NCI-H2171 treated with DMSO at 0.1 percent for 48 hours (cell line): ENCODE results near the gene RNF223.
"Not testable (repeated sequence)": the region's sequence is repeated elsewhere in the genome, so short reads cannot be mapped to it uniquely, and the experiment has no call there.

Source experiments
- DNase-seq: peaks from one replicate; lab custom pipeline; 2025; lab: John Stamatoyannopoulos, UW

RNF223 gene

GRCh38 chr1:1059494-1060280 is 14.4 kb downstream of the RNF223 start:
- peak; percentile 68 for DNase-seq

- peak; percentile 27 for DNase-seq
Measured at GRCh38 chr1:1058921-1059493, 15.1 kb downstream of the RNF223 start.

GRCh38 chr1:1058088-1058905 is 15.8 kb downstream of the RNF223 start:
- no peak for DNase-seq

DNA sequence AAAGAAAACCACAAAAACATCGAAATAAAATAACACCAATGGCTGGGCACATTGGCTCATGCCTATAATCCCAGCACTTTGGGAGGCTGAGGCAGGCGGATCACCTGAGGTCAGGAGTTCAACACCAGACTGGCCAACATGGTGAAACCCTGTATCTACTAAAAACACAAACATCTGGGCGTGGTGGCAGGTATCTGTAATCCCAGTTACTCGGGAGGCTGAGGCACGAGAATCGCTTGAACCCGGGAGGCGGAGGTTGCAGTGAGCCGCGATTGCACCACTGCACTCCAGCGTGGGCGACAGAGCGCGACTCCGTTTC is 16.4 kb downstream of the RNF223 start:
- DNase-seq: not testable (repeated sequence)

GRCh38 chr1:1055841-1056736 is 18.0 kb downstream of the RNF223 start:
- no peak for DNase-seq

GRCh38 chr1:1054971-1055370 is 19.1 kb downstream of the RNF223 start:
- DNase-seq: no peak

- DNase-seq: no peak
Measured at GRCh38 chr1:1054099-1054700, 19.9 kb downstream of the RNF223 start.

DNA sequence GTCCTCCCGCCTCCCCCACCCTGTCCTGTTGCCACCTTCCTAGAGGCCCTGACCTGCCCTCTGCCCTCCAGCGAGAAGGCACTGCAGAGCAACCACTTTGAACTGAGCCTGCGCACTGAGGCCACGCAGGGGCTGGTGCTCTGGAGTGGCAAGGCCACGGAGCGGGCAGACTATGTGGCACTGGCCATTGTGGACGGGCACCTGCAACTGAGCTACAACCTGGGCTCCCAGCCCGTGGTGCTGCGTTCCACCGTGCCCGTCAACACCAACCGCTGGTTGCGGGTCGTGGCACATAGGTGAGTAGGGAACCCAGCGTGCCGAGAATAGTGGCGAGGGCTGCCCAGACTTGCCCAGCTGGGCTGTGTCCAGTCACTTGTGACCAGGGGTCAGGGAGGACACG is 20.4 kb downstream of the RNF223 start:
- DNase-seq: no peak

DNA sequence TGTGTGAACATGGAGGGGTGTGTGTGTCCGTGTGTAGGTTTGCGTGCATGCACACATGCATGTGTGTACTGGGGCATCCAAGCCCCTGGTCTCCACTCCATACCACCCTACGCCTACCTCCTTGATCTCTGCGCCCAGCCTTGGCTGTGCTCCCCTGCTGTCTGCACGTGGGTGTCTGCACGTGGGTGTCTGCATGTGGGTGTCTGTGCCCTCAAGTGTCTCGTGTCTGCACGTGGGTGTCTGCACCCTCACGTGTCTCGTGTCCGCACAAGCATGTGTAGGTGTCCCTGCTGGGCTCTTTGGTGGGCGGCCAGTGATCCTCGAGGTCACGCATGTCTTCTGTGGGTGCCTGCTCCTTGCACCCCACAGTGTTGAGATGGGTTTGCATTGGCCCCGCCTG is 21.1 kb downstream of the RNF223 start:
- DNase-seq: no peak

DNA sequence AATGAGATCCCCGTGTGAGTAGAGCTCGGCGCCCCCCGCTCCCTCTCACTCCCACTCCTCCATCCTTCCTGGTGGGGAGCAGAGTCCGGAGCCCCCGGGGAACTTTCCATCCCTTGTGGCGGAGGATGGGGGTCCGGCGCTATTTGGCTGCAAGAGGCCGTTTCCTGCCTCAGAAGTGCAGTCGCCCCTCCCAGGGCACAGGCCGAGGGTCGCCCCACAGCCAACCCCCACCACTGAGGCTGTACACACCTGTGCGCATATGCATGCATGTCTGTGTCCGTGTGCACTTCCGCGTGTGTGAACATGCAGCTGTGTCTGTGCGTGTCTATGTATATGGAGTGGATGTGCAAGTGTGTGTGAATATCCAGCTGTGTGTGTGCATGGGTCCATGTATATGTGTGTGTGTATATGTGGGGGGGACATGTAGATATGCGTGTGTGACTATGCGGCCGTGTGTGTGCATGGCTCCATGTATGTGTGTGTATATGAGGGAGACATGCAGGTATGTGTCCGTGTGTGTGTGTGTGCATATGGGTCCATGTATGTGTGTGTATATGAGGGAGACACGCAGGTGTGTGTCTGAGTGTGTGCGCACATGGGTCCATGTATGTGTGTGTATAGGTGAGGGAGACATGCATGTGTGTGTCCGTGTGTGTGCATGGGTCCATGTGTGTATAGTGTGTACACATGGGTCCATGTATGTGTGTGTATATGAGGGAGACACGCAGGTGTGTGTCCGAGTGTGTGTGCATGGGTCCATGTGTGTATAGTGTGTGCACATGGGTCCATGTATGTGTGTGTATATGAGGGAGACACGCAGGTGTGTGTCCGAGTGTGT is 21.9 kb downstream of the RNF223 start:
- no peak for DNase-seq

- DNase-seq: no peak
Measured at GRCh38 chr1:1051127-1051810, 22.8 kb downstream of the RNF223 start.

DNA sequence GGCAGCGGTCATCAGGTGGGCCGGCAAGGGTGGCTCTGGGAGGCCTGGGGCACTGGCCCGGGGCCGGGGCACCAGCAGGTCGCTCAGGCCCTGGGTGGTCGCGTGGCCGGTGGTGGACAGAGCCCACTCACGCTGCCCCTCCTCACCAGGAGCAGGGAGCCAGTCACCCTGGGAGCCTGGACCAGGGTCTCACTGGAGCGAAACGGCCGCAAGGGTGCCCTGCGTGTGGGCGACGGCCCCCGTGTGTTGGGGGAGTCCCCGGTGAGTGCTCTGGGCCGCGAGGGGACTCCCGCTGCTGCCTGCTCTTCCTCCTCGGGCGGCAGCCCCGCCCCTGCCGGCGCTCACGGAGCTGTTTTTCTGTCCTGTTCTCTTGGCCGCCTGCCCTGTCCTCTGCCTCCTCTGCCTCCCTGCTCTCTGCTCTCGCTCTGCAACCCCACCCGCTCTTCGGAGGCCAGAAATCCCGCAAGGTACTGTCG is 23.5 kb downstream of the RNF223 start:
- no peak for DNase-seq

GRCh38 chr1:1049318-1050165 is 24.6 kb downstream of the RNF223 start:
- DNase-seq: no peak

DNA sequence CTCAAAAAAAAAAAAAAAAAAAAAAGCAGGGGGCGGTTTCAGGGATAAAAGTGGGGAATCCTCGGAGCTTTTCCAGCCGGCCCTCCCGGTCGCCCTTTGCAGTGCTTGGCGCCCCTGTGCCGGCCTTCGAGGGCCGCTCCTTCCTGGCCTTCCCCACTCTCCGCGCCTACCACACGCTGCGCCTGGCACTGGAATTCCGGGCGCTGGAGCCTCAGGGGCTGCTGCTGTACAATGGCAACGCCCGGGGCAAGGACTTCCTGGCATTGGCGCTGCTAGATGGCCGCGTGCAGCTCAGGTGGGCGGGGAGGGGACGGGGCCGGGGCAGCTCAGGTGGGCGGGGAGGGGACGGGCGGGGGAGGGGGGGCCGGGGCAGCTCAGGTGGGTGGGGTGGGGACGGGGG is 25.3 kb downstream of the RNF223 start:
- DNase-seq: no peak

GRCh38 chr1:1047963-1048362 is 26.1 kb downstream of the RNF223 start:
- no peak for DNase-seq

GRCh38 chr1:1047407-1047806 is 26.7 kb downstream of the RNF223 start:
- DNase-seq: no peak

DNA sequence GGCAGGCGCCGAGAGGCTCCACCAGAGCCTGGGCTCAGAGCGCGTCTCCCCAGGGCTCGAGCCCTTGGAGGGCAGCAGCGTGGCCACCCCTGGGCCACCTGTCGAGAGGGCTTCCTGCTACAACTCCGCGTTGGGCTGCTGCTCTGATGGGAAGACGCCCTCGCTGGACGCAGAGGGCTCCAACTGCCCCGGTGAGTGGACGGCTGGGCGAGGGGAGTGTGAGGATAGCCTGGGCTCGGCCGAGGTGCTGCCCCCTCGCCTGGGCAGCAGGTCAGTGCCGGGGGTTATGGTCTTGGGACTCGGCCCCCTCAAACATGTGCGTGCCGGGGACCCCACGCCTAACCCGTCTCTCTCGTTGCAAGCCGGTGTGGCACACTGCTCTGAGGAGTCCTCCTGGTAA is 27.3 kb downstream of the RNF223 start:
- DNase-seq: no peak

DNA sequence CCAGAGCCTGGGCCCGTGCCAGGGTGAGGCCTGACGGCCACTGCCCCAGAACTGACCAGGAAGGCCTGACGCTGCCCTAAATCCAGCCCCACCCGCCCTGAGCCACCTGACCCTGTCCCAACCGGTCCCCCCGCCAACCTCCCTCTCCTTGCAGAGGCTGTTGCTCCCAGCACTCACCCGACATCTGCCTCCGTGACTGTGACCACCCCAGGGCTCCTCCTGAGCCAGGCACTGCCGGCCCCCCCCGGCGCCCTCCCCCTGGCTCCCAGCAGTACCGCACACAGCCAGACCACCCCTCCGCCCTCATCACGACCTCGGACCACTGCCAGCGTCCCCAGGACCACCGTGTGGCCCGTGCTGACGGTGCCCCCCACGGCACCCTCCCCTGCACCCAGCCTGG is 27.9 kb downstream of the RNF223 start:
- DNase-seq: no peak

- no peak for DNase-seq
Measured at GRCh38 chr1:1045129-1045528, 29.0 kb downstream of the RNF223 start.
